Naive thymus-derived CD4-positive, alpha-beta T cell (primary cell): ENCODE data around the gene CNTN4. TPM values are rescaled to one million over a fixed set of nuclear protein-coding genes. Genes with fewer than 3 reads are reported as not detected.

ENCODE experiments used
- ATAC-seq: fragments of 150-1000 bp; cut with Tn5 transposase; 2 replicates; pipeline ENCODE4 v1.10.0; 2021; ENCODE audit warnings: mild to moderate bottlenecking, moderate library complexity
- CTCF ChIA-PET: fragments of 350-600 bp; sonication (Branson Sonifier 250); formaldehyde crosslinking; loops from one replicate; lab custom pipeline; 2021; ENCODE audit warnings: antibody characterized with exemption; lab: Charles Lee
- POLR2A ChIA-PET: fragments of 350-600 bp; sonication (Branson Sonifier 250); formaldehyde crosslinking; loops from one replicate; lab custom pipeline; 2021; ENCODE audit warnings: antibody characterized with exemption, inconsistent platforms; lab: Charles Lee
- DNase-seq, 9 donors: peaks; one replicate each; pipeline versions ENCODE4 v3.0.0 to v3.0.0-alpha.2; 2020 to 2022; ENCODE audit warnings: mixed read lengths in 1 of 9
- H3K27ac ChIP-seq: one replicate; pipeline ENCODE4 v1.7.0; 2013; ENCODE audit warnings: mild to moderate bottlenecking, low read depth, low read length, moderate library complexity
- H3K27me3 ChIP-seq, 2 donors: one replicate each; pipeline ENCODE4 v1.7.0; 2013; ENCODE audit warnings: low read length in 2 of 2, mild to moderate bottlenecking in 2 of 2, moderate library complexity in 2 of 2; ENCODE audit not compliant: control insufficient read depth in 2 of 2, insufficient read depth in 2 of 2
- H3K36me3 ChIP-seq, 3 experiments: 1 replicate in 2 of 3; 2 replicates in 1 of 3; pipeline ENCODE4 v1.7.0; 2013; ENCODE audit warnings: low read length in 3 of 3, mild to moderate bottlenecking in 3 of 3, moderate library complexity in 1 of 3; ENCODE audit not compliant: insufficient read depth in 3 of 3, control insufficient read depth in 2 of 3
- H3K4me1 ChIP-seq, 2 donors: one replicate each; pipeline ENCODE4 v1.7.0; 2013; ENCODE audit warnings: low read length in 2 of 2, mild to moderate bottlenecking in 2 of 2, moderate library complexity in 1 of 2; ENCODE audit not compliant: control insufficient read depth in 2 of 2, insufficient read depth in 2 of 2
- H3K4me3 ChIP-seq: 2 replicates; pipeline ENCODE4 v1.7.0; 2013; ENCODE audit warnings: mild to moderate bottlenecking, low read length
- H3K9me3 ChIP-seq, 3 experiments: 1 replicate in 2 of 3; 2 replicates in 1 of 3; pipeline ENCODE4 v1.7.0; 2013; ENCODE audit warnings: low read length in 3 of 3; ENCODE audit not compliant: control insufficient read depth in 2 of 3
- H3K27ac Mint-ChIP-seq, 9 donors: one replicate each; pipeline ENCODE4 v1.8.0; 2020 to 2022; ENCODE audit warnings: mixed read lengths in 9 of 9, mild to moderate bottlenecking in 8 of 9, moderate library complexity in 5 of 9, inconsistent platforms in 2 of 9
- H3K27me3 Mint-ChIP-seq, 5 donors: one replicate each; pipeline ENCODE4 v1.8.0; 2021 to 2022; ENCODE audit warnings: mixed read lengths in 5 of 5, mild to moderate bottlenecking in 1 of 5
- H3K36me3 Mint-ChIP-seq, 5 donors: one replicate each; pipeline ENCODE4 v1.8.0; 2020 to 2022; ENCODE audit warnings: mixed read lengths in 5 of 5, mild to moderate bottlenecking in 3 of 5, inconsistent platforms in 1 of 5
- H3K4me1 Mint-ChIP-seq, 7 donors: one replicate each; pipeline ENCODE4 v1.8.0; 2020 to 2022; ENCODE audit warnings: mixed read lengths in 7 of 7, mild to moderate bottlenecking in 3 of 7, inconsistent platforms in 1 of 7
- H3K4me3 Mint-ChIP-seq, 10 donors: one replicate each; pipeline ENCODE4 v1.8.0; 2020 to 2022; ENCODE audit warnings: mild to moderate bottlenecking in 10 of 10, mixed read lengths in 10 of 10, moderate library complexity in 6 of 10, inconsistent platforms in 2 of 10
- H3K9me3 Mint-ChIP-seq, 11 donors: one replicate each; pipeline ENCODE4 v1.8.0; 2020 to 2022; ENCODE audit warnings: mixed read lengths in 11 of 11, mild to moderate bottlenecking in 4 of 11, inconsistent platforms in 1 of 11, moderate library complexity in 1 of 11
- intact Hi-C, 2 donors: fragments of 100-400 bp; cut with micrococcal nuclease; formaldehyde crosslinking; loops; one replicate each; pipeline ENCODE4 v1.15.1; 2023
- polyA plus RNA-seq, 2 donors: library from polyadenylated mRNA; unstranded; fragments of 300-500 nt; fragmentation: Illumina TruSeq; gene quantifications; one replicate each; pipeline ENCODE4 v1.2.3, GENCODE V29; 2021
- total RNA-seq, 6 experiments: library from RNA in 5 of 6; stranded (reverse) in 5 of 6; gene quantifications; 1 replicate in 5 of 6; 2 replicates in 1 of 6; pipeline ENCODE4 v1.2.3 and lab custom pipeline; 2021 to 2026

CNTN4 gene
- total and polyA plus RNA-seq, 7 experiments from 2014 or later, result not detected

DNA sequence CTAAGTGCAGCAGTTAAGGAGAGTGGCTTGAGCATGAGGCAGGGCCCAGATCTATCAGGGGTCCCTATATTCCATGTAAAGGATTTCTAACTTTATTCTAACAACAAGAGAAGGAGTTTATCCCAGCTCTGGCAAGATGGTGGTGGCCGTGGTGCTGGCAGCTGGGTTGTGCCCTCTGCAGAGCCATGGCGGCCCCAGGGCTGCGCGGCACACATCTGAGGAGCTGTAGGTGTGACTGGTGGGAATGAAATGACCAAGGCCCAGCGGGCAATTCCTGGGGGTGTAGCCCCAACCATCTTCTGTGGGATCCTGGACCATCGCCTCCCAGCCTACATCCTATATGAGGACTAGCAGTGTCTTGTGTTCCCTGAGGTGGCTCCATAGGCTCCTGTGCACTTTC, 263.5 kb downstream of the CNTN4 start:
- H3K4me3 ChIP-seq, result no peak overlapping the region
- intact Hi-C loops, result no loop called here
- ChIA-PET CTCF (no interaction called here), POLR2A (no interaction called here)
- Mint-ChIP-seq H3K4me1 (no peaks in the 10 kb centered on the region), H3K9me3 (no peaks in the 10 kb centered on the region), H3K27me3 (peaks cover 0 to 13% (median 3%) of the 10 kb centered on the region in 5 donors), H3K27ac (no peak overlapping the region), H3K4me3 (no peak overlapping the region), H3K36me3 (no peaks in the 10 kb centered on the region)
- H3K9me3 ChIP-seq, result no peaks in the 10 kb centered on the region
- H3K4me1 ChIP-seq, result no peaks in the 10 kb centered on the region
- DNase-seq (no peak), ATAC-seq (no peak)
- no peaks in the 10 kb centered on the region for H3K36me3 ChIP-seq
- no peak overlapping the region for H3K27ac ChIP-seq
- no peaks in the 10 kb centered on the region for H3K27me3 ChIP-seq

DNA sequence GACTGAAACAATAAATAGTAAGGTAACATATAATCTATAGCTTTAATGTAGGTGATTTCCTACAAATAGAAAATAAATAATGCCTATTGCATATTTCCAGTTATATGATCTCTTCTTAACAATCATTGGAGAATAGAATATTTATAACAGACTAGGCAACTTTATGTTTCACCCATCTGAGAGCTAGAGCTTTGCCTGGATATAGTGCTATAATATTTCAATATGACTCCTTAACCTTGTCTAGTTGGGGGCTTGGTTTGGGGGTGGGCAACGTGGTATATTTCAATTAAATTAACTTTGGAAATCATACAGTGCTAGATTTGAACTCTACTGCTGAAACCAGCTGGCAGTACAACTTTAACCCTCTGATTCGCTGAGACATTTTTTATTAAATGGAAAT, 265.2 kb downstream of the CNTN4 start:
- no peak overlapping the region for H3K4me3 ChIP-seq
- H3K27me3 Mint-ChIP-seq, result peaks cover 0 to 13% (median 3%) of the 10 kb centered on the region in 5 donors
- H3K4me1 Mint-ChIP-seq, result no peaks in the 10 kb centered on the region
- no peaks in the 10 kb centered on the region for H3K36me3 ChIP-seq
- no peaks in the 10 kb centered on the region for H3K27me3 ChIP-seq
- ATAC-seq (no peak), DNase-seq (no peak)
- no peaks in the 10 kb centered on the region for H3K36me3 Mint-ChIP-seq
- no peak overlapping the region for H3K27ac ChIP-seq
- H3K27ac Mint-ChIP-seq, result no peak overlapping the region
- no peaks in the 10 kb centered on the region for H3K9me3 ChIP-seq
- POLR2A ChIA-PET, result no interaction called here
- H3K4me1 ChIP-seq, result no peaks in the 10 kb centered on the region
- intact Hi-C loops, result no loop called here
- H3K4me3 Mint-ChIP-seq, result no peak overlapping the region
- CTCF ChIA-PET, result no interaction called here
- H3K9me3 Mint-ChIP-seq, result no peaks in the 10 kb centered on the region

DNA sequence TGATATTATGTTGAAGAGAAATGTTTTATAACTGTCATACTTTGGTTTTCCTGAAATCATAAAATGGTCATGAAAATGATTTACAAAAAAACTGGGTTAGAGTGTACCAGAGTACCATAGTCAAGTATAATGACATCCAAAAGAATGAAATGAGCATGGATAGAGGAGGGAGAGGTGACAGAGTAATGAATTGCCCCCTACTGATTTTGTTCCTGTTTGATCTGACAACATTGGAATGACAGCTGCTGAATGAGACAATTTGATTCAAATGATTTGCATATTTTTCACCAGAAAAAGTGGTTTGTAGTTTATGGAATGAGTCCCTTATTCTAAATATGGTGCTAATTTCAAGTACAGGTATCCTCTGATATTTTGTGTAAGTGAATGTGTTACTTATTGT, 271.7 kb downstream of the CNTN4 start:
- H3K9me3 ChIP-seq, result no peaks in the 10 kb centered on the region
- H3K36me3 ChIP-seq, result no peaks in the 10 kb centered on the region
- Mint-ChIP-seq H3K9me3 (peaks cover 0 to 4% (median 0%) of the 10 kb centered on the region in 11 donors), H3K4me1 (no peaks in the 10 kb centered on the region), H3K27ac (no peak overlapping the region), H3K4me3 (no peak overlapping the region), H3K36me3 (no peaks in the 10 kb centered on the region), H3K27me3 (peaks cover 0 to 4% (median 0%) of the 10 kb centered on the region in 5 donors)
- intact Hi-C loops, result no loop called here
- POLR2A ChIA-PET, result no interaction called here
- no peak overlapping the region for H3K27ac ChIP-seq
- no peak for DNase-seq
- CTCF ChIA-PET, result no interaction called here
- H3K27me3 ChIP-seq, result no peaks in the 10 kb centered on the region
- no peak for ATAC-seq
- H3K4me3 ChIP-seq, result no peak overlapping the region
- no peaks in the 10 kb centered on the region for H3K4me1 ChIP-seq

DNA sequence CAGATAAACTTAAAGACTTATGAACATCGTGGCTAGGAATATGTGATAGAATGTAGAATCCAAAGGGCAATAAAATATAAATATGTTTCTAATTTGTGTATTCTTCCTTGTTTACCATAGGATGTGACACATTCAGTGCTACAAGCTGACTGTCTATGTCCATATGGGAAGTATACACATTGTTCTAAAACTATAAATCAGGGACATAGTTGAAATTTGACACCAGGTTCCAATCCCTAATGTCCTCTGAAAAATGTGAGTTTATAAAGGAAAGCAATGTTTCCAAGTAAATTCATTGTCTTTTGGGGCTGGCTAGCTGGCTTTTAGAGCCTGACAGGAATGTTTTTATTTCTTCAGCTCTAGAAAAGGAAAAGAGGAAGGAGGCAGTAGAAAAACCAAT, 273.6 kb downstream of the CNTN4 start:
- intact Hi-C loops, result no loop called here
- Histone ChIP-seq H3K27me3 (no peaks in the 10 kb centered on the region), H3K4me1 (no peaks in the 10 kb centered on the region), H3K4me3 (no peak overlapping the region), H3K9me3 (no peaks in the 10 kb centered on the region), H3K36me3 (no peaks in the 10 kb centered on the region), H3K27ac (no peak overlapping the region)
- ATAC-seq (no peak), DNase-seq (no peak)
- CTCF ChIA-PET, result no interaction called here
- Mint-ChIP-seq H3K36me3 (no peaks in the 10 kb centered on the region), H3K4me1 (no peaks in the 10 kb centered on the region), H3K27me3 (peaks cover 0 to 4% (median 0%) of the 10 kb centered on the region in 5 donors), H3K27ac (no peak overlapping the region), H3K4me3 (no peak overlapping the region), H3K9me3 (peaks cover 0 to 4% (median 0%) of the 10 kb centered on the region in 11 donors)
- POLR2A ChIA-PET, result no interaction called here

DNA sequence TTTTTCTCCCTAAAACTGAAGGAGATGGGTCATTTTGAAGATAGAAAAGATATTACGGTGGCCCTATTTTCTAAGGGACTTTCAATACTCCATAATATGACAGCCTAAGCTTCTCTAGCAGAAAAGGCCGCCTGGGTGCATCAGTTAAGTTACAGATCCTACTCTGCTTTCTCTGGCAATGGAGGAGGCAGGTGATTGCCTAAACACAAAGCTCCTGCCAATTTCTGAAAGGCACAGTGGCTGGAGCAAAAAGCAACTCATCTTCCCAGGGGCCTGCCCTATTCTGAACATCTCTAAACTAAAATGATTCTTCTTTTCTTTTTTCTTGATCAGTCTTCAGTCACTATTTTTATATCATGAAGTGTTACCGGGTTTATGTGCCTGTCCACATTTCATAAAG, 276.7 kb downstream of the CNTN4 start:
- ChIA-PET CTCF (no interaction called here), POLR2A (no interaction called here)
- Histone ChIP-seq H3K9me3 (no peaks in the 10 kb centered on the region), H3K4me1 (no peaks in the 10 kb centered on the region), H3K4me3 (no peak overlapping the region), H3K27ac (no peak overlapping the region), H3K36me3 (no peaks in the 10 kb centered on the region), H3K27me3 (no peaks in the 10 kb centered on the region)
- H3K4me3 Mint-ChIP-seq, result no peak overlapping the region
- H3K36me3 Mint-ChIP-seq, result no peaks in the 10 kb centered on the region
- DNase-seq, result no peak
- peaks cover 0 to 4% (median 0%) of the 10 kb centered on the region in 5 donors for H3K27me3 Mint-ChIP-seq
- peaks cover 0 to 2% (median 0%) of the 10 kb centered on the region in 11 donors for H3K9me3 Mint-ChIP-seq
- no peak for ATAC-seq
- H3K4me1 Mint-ChIP-seq, result no peaks in the 10 kb centered on the region
- intact Hi-C loops, result no loop called here
- H3K27ac Mint-ChIP-seq, result no peak overlapping the region

DNA sequence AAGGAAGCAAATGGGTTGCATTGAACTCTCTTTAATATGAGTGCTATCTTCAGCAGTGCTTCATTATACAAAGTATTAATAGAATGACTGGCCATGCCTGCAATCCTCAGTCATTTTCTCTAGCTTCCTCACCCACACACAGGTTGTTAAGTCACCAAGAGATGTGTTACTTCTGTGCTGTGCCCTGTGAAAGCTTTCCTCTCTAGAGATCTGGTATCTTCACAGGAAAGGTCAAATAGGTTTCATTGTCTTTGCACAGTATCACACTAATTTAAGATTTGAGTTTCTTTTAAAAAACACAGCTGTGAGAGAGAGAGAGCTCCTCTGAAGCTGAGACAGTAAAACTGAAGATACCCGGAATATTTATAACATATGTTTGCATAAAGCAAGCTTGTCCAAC, 278.6 kb downstream of the CNTN4 start:
- H3K27me3 ChIP-seq, result no peaks in the 10 kb centered on the region
- no peak overlapping the region for H3K4me3 ChIP-seq
- peaks cover 0 to 2% (median 0%) of the 10 kb centered on the region in 11 donors for H3K9me3 Mint-ChIP-seq
- peaks cover 0 to 4% (median 0%) of the 10 kb centered on the region in 5 donors for H3K27me3 Mint-ChIP-seq
- H3K27ac ChIP-seq, result no peak overlapping the region
- ChIA-PET POLR2A (no interaction called here), CTCF (no interaction called here)
- no peaks in the 10 kb centered on the region for H3K36me3 ChIP-seq
- H3K4me1 ChIP-seq, result no peaks in the 10 kb centered on the region
- no peak for ATAC-seq
- DNase-seq, result no peak
- no peaks in the 10 kb centered on the region for H3K4me1 Mint-ChIP-seq
- H3K27ac Mint-ChIP-seq, result no peak overlapping the region
- H3K4me3 Mint-ChIP-seq, result no peak overlapping the region
- intact Hi-C loops, result no loop called here
- H3K9me3 ChIP-seq, result no peaks in the 10 kb centered on the region
- H3K36me3 Mint-ChIP-seq, result no peaks in the 10 kb centered on the region

DNA sequence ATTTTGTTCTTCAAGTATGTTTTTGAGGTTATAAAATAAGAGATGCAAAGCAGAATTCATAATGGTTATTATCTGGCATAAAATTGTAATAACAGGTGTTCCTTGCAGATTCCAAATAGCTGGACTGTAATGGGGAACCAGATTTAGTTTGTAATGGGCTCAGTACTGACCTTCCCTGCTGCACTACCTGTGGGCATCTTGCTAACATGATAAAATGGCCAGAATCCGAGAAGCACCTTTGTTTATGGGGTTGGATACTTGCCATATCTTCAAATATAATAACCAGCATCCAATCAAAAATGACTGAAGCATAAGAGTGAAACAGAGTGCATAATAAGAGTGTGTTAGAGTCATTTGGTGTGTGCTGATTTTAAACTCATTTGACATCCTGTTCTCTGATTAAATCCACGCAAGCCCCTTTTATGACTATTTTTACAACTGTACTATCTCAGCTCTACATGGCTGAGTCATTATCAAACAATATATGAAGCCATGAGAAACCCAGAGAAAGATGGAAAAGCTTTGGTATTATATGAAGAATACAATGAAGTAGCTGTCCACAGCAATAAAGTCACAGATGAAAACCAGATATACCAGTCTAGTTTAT, 292.4 kb downstream of the CNTN4 start:
- DNase-seq (no peak), ATAC-seq (no peak)
- no peaks in the 10 kb centered on the region for H3K4me1 ChIP-seq
- Mint-ChIP-seq H3K4me3 (no peak overlapping the region), H3K36me3 (no peaks in the 10 kb centered on the region), H3K4me1 (no peaks in the 10 kb centered on the region), H3K27me3 (no peaks in the 10 kb centered on the region), H3K27ac (no peak overlapping the region), H3K9me3 (peaks cover 0 to 8% (median 0%) of the 10 kb centered on the region in 11 donors)
- ChIA-PET POLR2A (no interaction called here), CTCF (no interaction called here)
- H3K9me3 ChIP-seq, result no peaks in the 10 kb centered on the region
- no peaks in the 10 kb centered on the region for H3K27me3 ChIP-seq
- H3K27ac ChIP-seq, result no peak overlapping the region
- no peak overlapping the region for H3K4me3 ChIP-seq
- H3K36me3 ChIP-seq, result no peaks in the 10 kb centered on the region
- intact Hi-C loops, result no loop called here
